Transverse colon (tissue), 4 donors: ENCODE data around the gene NXPH1.

Experiments
- EP300 ChIP-seq: sonication (generic); formaldehyde crosslinking; IDR thresholded peaks from one replicate; pipeline ENCODE4 v1.6.1; 2017; ENCODE audit warnings: antibody characterized with exemption, low read depth
- POLR2A ChIP-seq: fragments of 450-650 bp; IDR thresholded peaks from one replicate; pipeline ENCODE4 v1.6.1; 2016; ENCODE audit warnings: antibody characterized with exemption, mild to moderate bottlenecking, moderate library complexity
- POLR2AphosphoS5 ChIP-seq, 3 donors: sonication (generic); formaldehyde crosslinking; IDR thresholded peaks; one replicate each; pipeline ENCODE4 v1.6.1; 2016; ENCODE audit warnings: antibody characterized with exemption in 3 of 3
- TF ChIP-seq, protein P1 (sequence below), 5 experiments: fragments of 200-600 bp in 3 of 5; fragments of 450-650 bp in 2 of 5; sonication (generic) in 3 of 5; IDR thresholded peaks; 1 replicate in 2 of 5; 2 replicates in 3 of 5; pipeline ENCODE4 v1.5.1; 2016 to 2017; ENCODE audit warnings: antibody characterized with exemption in 5 of 5, inconsistent platforms in 3 of 5, mild to moderate bottlenecking in 2 of 5, moderate library complexity in 1 of 5

DNA sequence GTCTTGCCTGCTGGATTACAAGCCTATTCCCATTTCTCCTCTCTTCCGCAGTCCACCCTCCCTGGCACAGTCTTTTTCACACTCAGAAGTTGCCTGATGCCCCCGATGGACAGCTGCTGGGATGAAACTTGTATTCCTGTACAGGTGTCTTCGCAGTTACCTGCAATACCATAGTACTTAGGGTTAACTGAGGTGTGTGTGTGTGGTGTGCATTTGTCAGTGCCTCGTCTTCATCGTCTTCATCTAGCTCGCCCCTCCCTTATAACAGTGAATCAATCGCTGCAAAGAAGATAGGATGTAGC lies 11.0 kb downstream of the NXPH1 start:
- TF ChIP-seq, protein P1, sequence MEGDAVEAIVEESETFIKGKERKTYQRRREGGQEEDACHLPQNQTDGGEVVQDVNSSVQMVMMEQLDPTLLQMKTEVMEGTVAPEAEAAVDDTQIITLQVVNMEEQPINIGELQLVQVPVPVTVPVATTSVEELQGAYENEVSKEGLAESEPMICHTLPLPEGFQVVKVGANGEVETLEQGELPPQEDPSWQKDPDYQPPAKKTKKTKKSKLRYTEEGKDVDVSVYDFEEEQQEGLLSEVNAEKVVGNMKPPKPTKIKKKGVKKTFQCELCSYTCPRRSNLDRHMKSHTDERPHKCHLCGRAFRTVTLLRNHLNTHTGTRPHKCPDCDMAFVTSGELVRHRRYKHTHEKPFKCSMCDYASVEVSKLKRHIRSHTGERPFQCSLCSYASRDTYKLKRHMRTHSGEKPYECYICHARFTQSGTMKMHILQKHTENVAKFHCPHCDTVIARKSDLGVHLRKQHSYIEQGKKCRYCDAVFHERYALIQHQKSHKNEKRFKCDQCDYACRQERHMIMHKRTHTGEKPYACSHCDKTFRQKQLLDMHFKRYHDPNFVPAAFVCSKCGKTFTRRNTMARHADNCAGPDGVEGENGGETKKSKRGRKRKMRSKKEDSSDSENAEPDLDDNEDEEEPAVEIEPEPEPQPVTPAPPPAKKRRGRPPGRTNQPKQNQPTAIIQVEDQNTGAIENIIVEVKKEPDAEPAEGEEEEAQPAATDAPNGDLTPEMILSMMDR (IDR thresholded peaks at IDR 0.05), result no peak
- no peak for TF ChIP-seq POLR2A
- no peak for TF ChIP-seq EP300
- TF ChIP-seq POLR2AphosphoS5 (IDR thresholded peaks at IDR 0.05), result no peak
